HG03378 (cell line): Measurements from ENCODE around the gene IL12A.

Experiments
- ATAC-seq: cut with Tn5 transposase; IDR thresholded peaks from one replicate; pipeline ENCODE4 v1.9.1; 2021; ENCODE audit warnings: mild to moderate bottlenecking, moderate library complexity; ENCODE audit not compliant: unreplicated experiment

The IL12A gene

GRCh38 chr3:159989973-159990846, 1.6 kb downstream of the IL12A start:
- ATAC-seq = no peak

GRCh38 chr3:159991591-159991990, 3.0 kb downstream of the IL12A start:
- ATAC-seq = no peak

DNA sequence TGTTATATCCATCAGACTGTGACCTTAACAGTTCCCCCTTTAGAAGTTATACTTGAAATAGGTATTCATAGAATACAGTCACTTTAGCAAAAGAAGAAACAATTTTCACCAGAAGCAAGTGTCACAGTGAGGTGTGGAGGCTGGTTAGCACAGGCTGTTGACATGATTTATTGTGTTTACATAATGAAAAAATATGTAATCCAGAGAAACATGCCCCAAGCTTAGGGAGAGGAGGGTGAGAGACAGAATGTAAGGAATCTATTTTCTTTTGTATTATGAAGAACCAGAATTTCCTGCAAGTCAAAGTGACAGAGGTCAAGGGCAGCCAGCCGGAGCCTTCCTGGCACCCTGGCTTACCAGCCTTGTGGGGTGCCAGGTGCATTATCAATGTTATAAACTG, 4.0 kb downstream of the IL12A start:
- ATAC-seq = no peak

- no peak for ATAC-seq
Measured at GRCh38 chr3:159994182-159994581, 5.5 kb downstream of the IL12A start.

- no peak for ATAC-seq
Measured at GRCh38 chr3:159995091-159995490, 6.5 kb downstream of the IL12A start.

GRCh38 chr3:159996018-159996417, 7.4 kb downstream of the IL12A start:
- ATAC-seq = no peak

GRCh38 chr3:159996959-159997358, 8.3 kb downstream of the IL12A start:
- no peak for ATAC-seq

DNA sequence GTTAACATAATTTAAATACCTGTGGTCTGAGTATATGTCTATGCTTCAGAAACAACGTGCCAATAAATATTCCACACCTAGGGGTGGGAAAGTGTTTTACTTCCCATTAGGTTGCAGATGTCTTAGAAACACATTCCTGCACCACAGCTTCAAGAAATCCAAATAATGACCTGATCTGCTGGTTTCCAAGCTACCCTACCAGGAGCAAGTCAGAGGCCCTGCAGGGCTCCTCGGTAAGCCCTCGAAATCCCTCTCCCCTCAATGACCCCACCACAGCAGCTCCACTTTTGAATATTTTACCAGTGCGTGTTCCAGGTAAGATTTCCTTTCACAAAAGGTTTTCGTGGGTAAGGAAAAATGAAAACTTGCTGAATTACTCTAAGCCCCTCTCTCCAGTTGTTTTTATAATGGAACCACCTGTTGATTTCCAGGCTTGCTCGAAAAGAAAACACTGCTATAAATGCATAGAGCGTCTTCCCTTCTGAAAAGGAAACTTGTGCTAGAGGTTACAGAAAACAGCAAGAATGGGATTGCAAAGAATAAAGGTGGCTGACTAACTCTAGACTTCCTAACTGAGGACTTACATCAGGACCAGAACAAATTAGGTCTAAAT, 12.6 kb downstream of the IL12A start:
- ATAC-seq = no peak

- no peak for ATAC-seq
Measured at GRCh38 chr3:160001850-160002623, 13.4 kb downstream of the IL12A start.

- ATAC-seq = peak; percentile 76
Measured at GRCh38 chr3:160003520-160004128, 15.0 kb downstream of the IL12A start.

DNA sequence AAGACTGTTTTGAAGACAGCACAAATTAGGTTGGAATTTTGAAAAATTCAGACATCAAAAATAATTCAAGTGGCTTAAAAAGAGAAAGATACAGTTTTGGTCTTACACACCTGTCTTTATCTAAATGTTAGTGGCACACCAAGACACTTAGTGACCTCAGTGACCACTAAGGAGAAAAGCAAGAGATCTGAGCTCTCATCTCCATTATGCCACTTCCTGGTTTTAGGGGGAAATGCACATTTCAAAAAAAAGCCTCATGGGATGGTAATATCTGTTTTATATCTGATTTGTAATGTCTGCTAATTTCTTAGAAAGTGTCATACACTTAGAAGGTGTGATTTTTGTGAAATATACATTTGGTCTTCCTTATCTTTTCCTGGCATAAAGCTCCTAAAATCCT, 16.4 kb downstream of the IL12A start:
- ATAC-seq = no peak

DNA sequence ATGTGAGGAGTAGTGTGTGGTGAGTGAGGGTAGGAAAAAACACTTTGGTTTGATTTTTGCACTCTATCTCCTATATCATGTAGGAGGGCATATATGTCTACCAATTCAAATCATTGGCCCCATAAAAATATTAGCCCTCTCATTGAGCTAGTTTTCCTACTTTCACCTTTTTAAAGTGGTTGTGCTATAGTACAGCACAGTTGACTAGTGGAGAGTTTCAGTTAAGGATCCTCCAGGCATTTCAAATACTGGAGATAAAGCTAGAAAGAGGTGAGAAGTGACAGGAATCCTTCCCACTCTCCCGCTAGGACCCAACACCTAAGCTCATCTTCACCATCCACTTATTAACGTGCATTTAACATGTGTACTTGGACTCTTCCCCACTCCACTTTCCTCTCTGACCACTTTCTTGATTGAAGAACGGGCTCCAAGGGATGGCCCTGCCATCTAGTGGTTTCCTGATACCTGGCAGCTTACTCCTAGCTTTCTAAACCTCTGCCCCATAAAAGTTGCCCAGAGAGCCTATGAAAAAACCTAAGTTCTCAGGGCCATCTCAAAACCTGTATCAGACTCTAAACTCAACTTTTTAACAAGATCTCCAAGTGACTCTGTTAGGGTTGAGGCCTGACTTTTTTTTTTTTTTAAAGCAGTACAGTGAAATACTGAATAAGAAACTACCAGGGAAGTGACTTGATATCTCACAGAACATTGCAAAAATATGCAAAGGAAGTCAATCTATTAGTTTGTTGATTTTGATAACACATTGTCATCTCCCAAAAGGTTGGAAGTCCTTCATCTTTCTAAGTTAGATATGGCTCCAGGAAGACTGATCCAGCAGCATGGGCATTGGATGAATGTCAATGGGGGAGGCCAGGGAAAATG, 17.9 kb downstream of the IL12A start:
- peak; percentile 49 for ATAC-seq

GRCh38 chr3:160008961-160009360, 20.3 kb downstream of the IL12A start:
- ATAC-seq = no peak

- ATAC-seq = peak; percentile 23
Measured at GRCh38 chr3:160009525-160009924, 20.9 kb downstream of the IL12A start.

GRCh38 chr3:160010578-160010977, 21.9 kb downstream of the IL12A start:
- peak; percentile 60 for ATAC-seq

GRCh38 chr3:160012108-160012507, 23.5 kb downstream of the IL12A start:
- peak; percentile 89 for ATAC-seq

- ATAC-seq = no peak
Measured at GRCh38 chr3:160016972-160017371, 28.3 kb downstream of the IL12A start.

- no peak for ATAC-seq
Measured at GRCh38 chr3:160018959-160019358, 30.3 kb downstream of the IL12A start.

DNA sequence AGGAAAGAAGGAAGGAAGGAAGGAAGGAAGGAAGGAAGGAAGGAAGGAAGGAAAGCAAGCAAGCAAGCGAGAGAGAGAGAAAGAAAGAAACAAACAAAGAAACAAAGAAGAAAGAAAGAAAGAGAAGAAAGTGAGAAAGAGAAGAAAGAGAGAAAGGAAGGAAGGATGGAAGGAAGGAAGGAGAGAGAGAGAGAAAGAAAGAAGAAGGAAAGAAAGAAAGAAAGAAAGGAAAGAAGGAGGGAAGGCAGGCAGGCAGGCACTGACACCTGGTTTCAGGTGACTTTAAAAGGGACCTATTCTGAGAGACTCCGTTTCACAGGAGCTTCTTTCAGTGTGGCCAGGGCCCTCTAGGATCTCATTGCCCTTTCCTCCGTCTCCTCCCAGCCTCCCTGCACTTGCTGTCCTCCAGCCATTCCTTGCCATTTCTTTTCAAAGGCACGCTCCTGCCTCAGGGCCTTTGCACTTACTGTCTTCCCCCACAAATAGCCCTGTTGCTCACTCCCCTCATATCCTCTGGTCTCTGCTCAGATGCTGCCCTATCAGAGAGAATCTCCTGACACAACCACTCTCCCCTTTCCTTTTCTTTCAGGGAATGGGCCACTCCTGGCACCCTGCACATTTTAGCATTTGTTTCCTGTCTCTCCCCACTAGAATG, 31.5 kb downstream of the IL12A start:
- ATAC-seq = no peak

DNA sequence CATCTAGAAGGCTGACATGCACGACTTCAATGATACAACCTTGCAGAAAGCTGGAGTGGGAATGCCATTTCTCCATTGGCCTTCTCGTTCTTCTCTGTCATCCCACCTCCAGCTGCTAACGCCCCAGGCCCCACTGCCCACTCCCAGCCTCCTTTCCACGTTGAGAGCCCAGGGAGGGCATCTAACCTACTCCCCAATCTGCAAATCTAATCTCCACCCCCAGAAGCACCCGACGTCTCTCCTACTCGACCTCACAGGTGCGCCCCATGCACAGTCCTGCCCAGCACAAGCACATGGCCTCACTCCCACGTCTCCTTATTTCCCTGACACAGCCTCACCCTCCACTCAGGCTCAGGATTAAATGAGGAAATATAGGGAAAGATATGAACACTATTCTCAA, 33.4 kb downstream of the IL12A start:
- ATAC-seq = no peak
